Mononuclear cell (primary cell): ENCODE results near the gene NALCN. TPM values are rescaled to one million over a fixed set of nuclear protein-coding genes. Genes with fewer than 3 reads are reported as not detected.

ENCODE experiments used
- H3K27me3 ChIP-seq: 2 replicates; pipeline ENCODE4 v1.6.0; 2011; ENCODE audit warnings: low read length, control low read depth; ENCODE audit not compliant: insufficient read depth
- H3K4me1 ChIP-seq: 2 replicates; pipeline ENCODE4 v1.5.1; 2011; ENCODE audit warnings: mild to moderate bottlenecking, low read length, control low read depth; ENCODE audit not compliant: insufficient read depth
- H3K4me3 ChIP-seq: 2 replicates; pipeline ENCODE4 v1.5.1; 2011; ENCODE audit warnings: mild to moderate bottlenecking, low read length, moderate library complexity
- H3K9me3 ChIP-seq: 2 replicates; pipeline ENCODE4 v1.5.1; 2011; ENCODE audit warnings: low read depth, mild to moderate bottlenecking, control low read depth, low read length
- total RNA-seq: library from RNA; depleted of rRNA; stranded (reverse); fragments of >200 nt; gene quantifications from one replicate; pipeline ENCODE4 v1.2.3, GENCODE V29; 2012

NALCN gene
- total RNA-seq, 1 donor, result not detected

- Histone ChIP-seq H3K4me1 (no peaks in the 10 kb centered on the region), H3K9me3 (no peaks in the 10 kb centered on the region), H3K27me3 (peaks cover 3% of the 10 kb centered on the region), H3K4me3 (no peak overlapping the region)
These were observed 288.5 kb downstream of the NALCN start for GRCh38 chr13:101127741-101128353.

- Histone ChIP-seq H3K4me3 (no peak overlapping the region), H3K9me3 (no peaks in the 10 kb centered on the region), H3K27me3 (peaks cover under 1% of the 10 kb centered on the region), H3K4me1 (no peaks in the 10 kb centered on the region)
These were observed 293.3 kb downstream of the NALCN start for GRCh38 chr13:101123028-101123427.

GRCh38 chr13:101121608-101122007 lies 294.7 kb downstream of the NALCN start:
- Histone ChIP-seq H3K4me3 (no peak overlapping the region), H3K27me3 (peaks cover 4% of the 10 kb centered on the region), H3K4me1 (no peaks in the 10 kb centered on the region), H3K9me3 (no peaks in the 10 kb centered on the region)

GRCh38 chr13:101120007-101120406 lies 296.3 kb downstream of the NALCN start:
- H3K9me3 ChIP-seq, result no peaks in the 10 kb centered on the region
- H3K27me3 ChIP-seq, result peaks cover 4% of the 10 kb centered on the region
- no peaks in the 10 kb centered on the region for H3K4me1 ChIP-seq
- no peak overlapping the region for H3K4me3 ChIP-seq

- Histone ChIP-seq H3K4me3 (no peak overlapping the region), H3K27me3 (peaks cover 4% of the 10 kb centered on the region), H3K4me1 (no peaks in the 10 kb centered on the region), H3K9me3 (no peaks in the 10 kb centered on the region)
These were observed 299.5 kb downstream of the NALCN start for GRCh38 chr13:101116826-101117225.

- Histone ChIP-seq H3K9me3 (no peaks in the 10 kb centered on the region), H3K4me1 (no peaks in the 10 kb centered on the region), H3K27me3 (peaks cover 4% of the 10 kb centered on the region), H3K4me3 (no peak overlapping the region)
These were observed 300.0 kb downstream of the NALCN start for GRCh38 chr13:101116341-101116740.

GRCh38 chr13:101115762-101116171 lies 300.5 kb downstream of the NALCN start:
- peaks cover 4% of the 10 kb centered on the region for H3K27me3 ChIP-seq
- no peaks in the 10 kb centered on the region for H3K4me1 ChIP-seq

GRCh38 chr13:101111894-101112293 lies 304.4 kb downstream of the NALCN start:
- Histone ChIP-seq H3K4me1 (no peaks in the 10 kb centered on the region), H3K27me3 (no peaks in the 10 kb centered on the region), H3K9me3 (no peaks in the 10 kb centered on the region), H3K4me3 (no peak overlapping the region)

More at GRCh38 chr13:101115762-101116171, 300.5 kb downstream of the NALCN start:
- H3K4me3 ChIP-seq, result no peak overlapping the region
- H3K9me3 ChIP-seq, result no peaks in the 10 kb centered on the region

- no peaks in the 10 kb centered on the region for H3K9me3 ChIP-seq
- no peak overlapping the region for H3K4me3 ChIP-seq
- H3K27me3 ChIP-seq, result no peaks in the 10 kb centered on the region
- H3K4me1 ChIP-seq, result no peaks in the 10 kb centered on the region
These were observed 307.3 kb downstream of the NALCN start for GRCh38 chr13:101109005-101109404.

- no peaks in the 10 kb centered on the region for H3K9me3 ChIP-seq
- H3K4me3 ChIP-seq, result no peak overlapping the region
These were observed 317.4 kb downstream of the NALCN start for GRCh38 chr13:101098873-101099272.

GRCh38 chr13:101092985-101093384 lies 323.3 kb downstream of the NALCN start:
- Histone ChIP-seq H3K4me1 (no peaks in the 10 kb centered on the region), H3K9me3 (no peaks in the 10 kb centered on the region), H3K4me3 (no peak overlapping the region), H3K27me3 (no peaks in the 10 kb centered on the region)

More at GRCh38 chr13:101098873-101099272, 317.4 kb downstream of the NALCN start:
- no peaks in the 10 kb centered on the region for H3K4me1 ChIP-seq
- H3K27me3 ChIP-seq, result no peaks in the 10 kb centered on the region

- Histone ChIP-seq H3K9me3 (no peaks in the 10 kb centered on the region), H3K4me1 (no peaks in the 10 kb centered on the region), H3K27me3 (no peaks in the 10 kb centered on the region), H3K4me3 (no peak overlapping the region)
These were observed 326.0 kb downstream of the NALCN start for GRCh38 chr13:101090287-101090686.

- H3K27me3 ChIP-seq, result no peaks in the 10 kb centered on the region
- H3K4me3 ChIP-seq, result no peak overlapping the region
- H3K9me3 ChIP-seq, result no peaks in the 10 kb centered on the region
- no peaks in the 10 kb centered on the region for H3K4me1 ChIP-seq
These were observed 330.8 kb downstream of the NALCN start for GRCh38 chr13:101085551-101085950.

GRCh38 chr13:101082441-101082840 lies 333.9 kb downstream of the NALCN start:
- H3K4me1 ChIP-seq, result no peaks in the 10 kb centered on the region
- H3K27me3 ChIP-seq, result no peaks in the 10 kb centered on the region
- H3K4me3 ChIP-seq, result no peak overlapping the region
- no peaks in the 10 kb centered on the region for H3K9me3 ChIP-seq

GRCh38 chr13:101080616-101081015 lies 335.7 kb downstream of the NALCN start:
- H3K4me1 ChIP-seq, result no peaks in the 10 kb centered on the region
- no peaks in the 10 kb centered on the region for H3K27me3 ChIP-seq
- H3K9me3 ChIP-seq, result no peaks in the 10 kb centered on the region
- no peak overlapping the region for H3K4me3 ChIP-seq

GRCh38 chr13:101065329-101065728 lies 351.0 kb downstream of the NALCN start:
- Histone ChIP-seq H3K27me3 (no peaks in the 10 kb centered on the region), H3K4me3 (no peak overlapping the region), H3K9me3 (no peaks in the 10 kb centered on the region), H3K4me1 (no peaks in the 10 kb centered on the region)
